HG02852 (cell line): ENCODE measurements around the gene AQP5.
A peak's percentile ranks its signal among the peaks of the same experiment; 100 is the strongest.

Source experiments
- ATAC-seq: cut with Tn5 transposase; IDR thresholded peaks from one replicate; pipeline ENCODE4 v1.9.1; 2021; ENCODE audit warnings: mild to moderate bottlenecking, moderate library complexity; ENCODE audit not compliant: unreplicated experiment

AQP5 gene

DNA sequence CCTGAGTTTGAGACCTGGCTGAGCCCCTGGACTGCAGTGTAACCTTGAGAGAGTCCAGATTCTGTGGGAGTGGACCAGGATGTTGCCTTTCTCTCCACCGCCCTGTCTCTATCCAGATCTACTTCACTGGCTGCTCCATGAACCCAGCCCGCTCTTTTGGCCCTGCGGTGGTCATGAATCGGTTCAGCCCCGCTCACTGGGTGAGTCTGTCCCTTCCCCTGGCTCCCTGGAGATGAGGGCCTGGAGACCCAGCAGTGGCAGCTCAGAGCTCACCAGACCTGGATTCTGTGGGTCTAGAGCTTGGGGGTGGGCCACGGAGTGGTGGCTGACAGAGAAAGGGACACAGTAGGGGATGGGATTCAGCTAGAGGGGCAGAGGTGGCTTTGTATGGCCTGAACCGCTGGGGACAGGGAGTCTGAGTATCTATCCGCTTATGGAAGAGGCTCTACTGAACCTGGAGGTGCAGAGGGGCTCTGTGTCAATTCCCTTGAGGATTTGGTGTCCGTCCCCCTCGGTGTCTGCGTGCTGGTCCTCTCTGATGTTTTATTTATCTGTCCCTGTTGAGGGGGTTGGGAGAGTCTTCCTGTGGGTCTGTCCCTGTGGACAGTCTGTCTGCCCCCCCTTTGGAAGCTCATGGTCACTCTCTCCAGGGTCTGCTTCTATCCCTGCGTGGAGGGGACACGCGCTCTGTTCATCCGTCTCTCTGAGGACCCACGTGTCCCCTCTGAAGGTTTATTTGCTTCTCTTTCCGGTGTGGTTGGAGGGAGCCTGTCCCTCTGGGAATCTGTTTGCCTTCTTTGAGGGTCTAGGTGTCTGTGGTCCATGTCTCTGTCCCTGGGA lies 2.5 kb downstream of the AQP5 start:
- no peak for ATAC-seq

DNA sequence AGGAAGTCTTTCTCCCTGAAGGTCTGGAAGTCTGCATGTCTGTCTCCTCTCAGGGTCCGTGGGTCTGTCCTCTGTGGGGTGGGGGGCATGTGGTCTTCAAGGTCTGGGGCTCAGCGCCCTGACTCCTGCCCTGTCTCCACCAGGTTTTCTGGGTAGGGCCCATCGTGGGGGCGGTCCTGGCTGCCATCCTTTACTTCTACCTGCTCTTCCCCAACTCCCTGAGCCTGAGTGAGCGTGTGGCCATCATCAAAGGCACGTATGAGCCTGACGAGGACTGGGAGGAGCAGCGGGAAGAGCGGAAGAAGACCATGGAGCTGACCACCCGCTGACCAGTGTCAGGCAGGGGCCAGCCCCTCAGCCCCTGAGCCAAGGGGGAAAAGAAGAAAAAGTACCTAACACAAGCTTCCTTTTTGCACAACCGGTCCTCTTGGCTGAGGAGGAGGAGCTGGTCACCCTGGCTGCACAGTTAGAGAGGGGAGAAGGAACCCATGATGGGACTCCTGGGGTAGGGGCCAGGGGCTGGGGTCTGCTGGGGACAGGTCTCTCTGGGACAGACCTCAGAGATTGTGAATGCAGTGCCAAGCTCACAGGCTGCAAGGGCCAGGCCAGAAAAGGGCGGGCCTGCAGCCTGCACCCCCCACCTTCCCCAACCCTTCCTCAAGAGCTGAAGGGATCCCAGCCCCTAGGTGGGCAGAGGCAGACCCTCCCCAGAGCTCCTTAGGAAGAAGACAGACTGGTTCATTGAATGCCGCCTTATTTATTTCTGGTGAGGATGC lies 3.4 kb downstream of the AQP5 start:
- ATAC-seq = no peak

DNA sequence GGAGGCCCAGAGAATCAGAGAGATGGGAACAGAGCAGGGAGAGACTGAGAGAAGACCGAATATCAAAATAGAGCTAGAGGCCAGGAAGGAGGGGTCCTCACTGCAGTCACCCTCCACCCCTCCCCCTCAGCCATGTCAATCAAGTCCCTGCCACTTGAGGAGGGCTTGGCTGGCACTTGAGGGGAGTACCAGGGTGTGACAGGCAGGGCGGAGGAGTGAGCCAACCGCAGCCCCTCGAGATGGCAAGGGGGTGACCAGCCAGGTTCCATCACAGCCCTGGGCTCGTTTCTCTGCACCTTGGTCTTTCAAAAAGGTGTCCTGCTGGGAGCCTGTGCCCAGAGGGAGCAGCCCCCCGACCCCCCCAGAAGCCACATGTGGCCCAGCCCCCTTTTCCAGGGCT lies 4.2 kb downstream of the AQP5 start:
- ATAC-seq = no peak

DNA sequence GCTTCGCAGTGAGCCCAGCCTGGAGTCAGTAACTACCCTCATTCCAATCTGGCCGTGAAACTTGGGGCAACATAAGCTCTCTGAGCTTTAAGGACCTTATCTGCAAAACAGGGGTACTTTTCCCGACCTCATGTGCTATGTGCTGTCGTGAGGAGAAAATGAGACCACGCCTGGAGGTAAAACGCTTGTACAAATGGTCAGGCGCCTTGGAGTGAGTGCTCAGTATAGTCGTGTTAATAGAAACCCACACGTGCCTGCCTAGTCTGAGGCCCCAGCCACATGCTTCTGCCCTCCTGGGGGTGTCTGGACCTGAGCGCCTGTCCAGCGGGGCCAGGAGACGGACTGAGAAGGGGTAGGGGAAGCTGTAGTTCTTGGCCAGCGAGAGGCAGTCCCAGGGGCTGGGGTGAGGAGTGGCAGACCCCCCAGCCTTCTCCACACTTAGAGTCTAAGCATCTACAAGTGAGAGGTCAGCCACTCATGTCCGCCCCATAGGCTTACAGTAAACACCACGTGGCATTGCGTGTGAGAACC lies 4.9 kb downstream of the AQP5 start:
- no peak for ATAC-seq

DNA sequence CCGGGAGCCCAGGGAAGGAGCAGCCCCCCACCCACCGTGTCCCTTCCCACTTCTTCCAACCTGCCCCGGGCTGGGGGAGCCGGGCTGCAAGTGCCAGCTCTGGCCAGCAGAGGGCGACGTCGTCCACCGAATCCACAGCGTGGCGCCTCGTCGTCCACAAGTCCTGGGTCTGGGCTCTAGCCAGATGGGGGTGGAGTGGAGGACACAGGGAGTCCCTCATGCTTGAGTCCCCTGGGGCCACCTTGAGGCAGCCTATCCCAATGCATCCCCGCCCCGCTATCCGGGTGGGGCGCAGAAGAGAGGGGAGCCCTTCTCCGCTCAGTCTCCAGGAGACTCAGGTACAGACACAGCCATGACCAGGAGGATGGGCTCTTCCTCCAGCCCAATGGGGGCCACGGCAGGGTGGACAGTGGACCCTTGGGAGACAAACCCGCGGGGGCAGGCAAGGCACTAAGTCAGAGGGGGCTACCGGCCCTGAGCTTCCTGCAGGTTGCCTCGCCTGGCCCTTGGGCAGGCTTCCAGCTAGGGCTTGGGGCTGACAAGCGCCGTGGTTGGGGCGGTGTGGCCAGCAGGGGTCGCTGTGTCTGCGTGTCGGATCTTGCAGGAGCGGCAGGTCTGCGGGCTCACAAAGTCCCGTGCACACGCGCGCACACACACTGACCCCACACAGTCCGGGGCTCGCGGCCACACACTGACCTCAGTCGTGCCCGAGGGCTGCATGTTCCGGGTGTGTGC lies 5.5 kb downstream of the AQP5 start:
- peak; percentile 72 for ATAC-seq

DNA sequence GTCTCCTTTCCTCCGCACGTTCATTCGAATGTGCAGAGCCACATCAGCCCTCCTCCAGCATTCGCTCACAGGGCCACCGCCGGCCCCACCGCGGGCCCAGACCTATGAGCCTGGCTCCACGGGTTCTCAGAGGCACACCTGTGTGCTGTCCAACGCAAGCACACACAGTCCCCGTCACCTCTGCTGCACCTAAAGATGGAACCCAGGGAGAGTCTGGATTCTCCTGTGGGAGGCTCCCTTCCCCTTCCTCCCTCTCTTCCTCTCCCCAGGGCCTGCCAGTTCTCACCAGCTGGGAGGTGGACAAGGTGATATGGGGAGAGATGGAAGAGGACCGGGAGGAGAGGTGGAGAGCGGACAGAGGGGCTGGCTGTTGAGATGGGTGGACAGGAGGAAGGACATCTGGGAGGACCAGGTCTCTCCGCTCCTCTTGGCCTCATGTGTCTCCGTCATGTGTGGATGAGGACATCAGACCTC lies 6.1 kb downstream of the AQP5 start:
- ATAC-seq = no peak

DNA sequence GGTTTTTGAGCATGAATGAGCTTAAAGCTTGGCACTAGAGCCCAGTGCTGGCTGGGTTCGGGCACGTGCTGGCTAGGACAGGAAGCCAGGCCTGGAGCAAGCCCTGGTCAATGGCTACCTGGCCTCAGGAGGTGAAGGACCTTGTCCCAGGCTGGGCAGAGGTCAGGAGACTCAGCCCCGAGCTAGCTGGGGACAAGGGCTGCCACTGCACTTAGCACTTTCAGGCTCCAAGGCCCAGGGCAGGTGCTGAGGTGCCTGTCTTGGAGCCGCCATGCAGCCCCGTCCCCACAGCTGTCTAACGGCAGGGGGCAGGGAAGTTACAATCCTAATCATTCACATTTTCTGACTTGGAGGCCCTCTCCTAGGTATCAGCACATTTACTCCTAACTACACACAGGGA lies 6.8 kb downstream of the AQP5 start:
- no peak for ATAC-seq

DNA sequence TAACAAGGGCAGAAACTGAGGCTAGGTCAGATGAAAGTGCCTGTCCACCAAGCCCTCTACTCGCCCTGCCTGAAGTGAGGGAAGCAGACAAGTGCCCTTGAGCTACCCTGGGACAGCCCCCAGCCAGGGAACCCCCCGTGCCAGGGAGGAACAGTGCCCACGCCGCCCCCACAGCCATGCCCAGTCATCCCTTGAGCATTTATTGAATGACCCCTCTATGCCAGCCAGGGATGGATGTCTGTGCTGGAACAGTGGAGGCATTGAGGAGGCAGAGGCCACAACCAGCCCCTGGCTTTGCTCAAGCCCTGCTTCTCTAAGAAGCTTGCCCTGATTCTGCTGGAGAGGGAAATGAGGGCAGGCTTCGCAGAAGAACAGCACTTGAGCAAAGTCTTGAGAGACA lies 7.4 kb downstream of the AQP5 start:
- no peak for ATAC-seq

DNA sequence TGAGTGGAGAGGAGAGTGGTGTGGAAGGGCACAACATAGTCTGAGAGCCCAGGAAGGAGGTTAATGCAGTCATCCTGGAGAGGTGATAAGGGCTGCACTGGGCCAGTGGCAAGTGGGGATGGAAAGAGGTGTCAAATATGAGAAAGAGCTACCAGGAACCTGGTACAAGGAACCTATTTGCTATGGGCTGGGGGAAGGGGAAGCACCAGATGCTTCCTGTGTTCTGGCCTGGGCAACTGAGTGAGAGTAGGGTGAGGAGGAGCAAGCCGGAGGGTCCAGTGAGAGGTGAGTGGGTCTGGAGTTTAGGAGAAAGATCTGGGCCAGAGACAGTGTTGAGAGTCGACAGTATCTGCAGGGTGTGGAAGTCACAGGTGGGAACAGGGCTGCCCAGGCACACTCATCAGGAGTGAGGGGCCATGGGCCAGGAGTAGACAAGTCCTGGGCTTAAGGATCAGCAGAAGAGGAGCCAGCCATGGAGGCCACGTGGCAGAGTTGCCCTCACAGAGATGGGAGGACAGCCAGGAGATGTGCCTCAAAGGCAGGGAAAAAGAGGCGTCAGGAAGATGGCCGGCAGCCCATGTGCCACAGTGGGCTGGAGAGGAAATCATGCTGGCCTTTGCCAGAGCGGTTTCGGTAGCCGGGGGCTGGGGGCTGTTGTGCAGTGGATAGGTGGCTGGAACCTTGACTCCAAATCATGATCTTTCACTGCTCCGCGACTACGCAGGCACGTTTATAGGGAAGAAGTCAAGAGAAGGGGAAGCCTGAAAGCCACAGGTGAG lies 8.2 kb downstream of the AQP5 start:
- ATAC-seq = no peak

DNA sequence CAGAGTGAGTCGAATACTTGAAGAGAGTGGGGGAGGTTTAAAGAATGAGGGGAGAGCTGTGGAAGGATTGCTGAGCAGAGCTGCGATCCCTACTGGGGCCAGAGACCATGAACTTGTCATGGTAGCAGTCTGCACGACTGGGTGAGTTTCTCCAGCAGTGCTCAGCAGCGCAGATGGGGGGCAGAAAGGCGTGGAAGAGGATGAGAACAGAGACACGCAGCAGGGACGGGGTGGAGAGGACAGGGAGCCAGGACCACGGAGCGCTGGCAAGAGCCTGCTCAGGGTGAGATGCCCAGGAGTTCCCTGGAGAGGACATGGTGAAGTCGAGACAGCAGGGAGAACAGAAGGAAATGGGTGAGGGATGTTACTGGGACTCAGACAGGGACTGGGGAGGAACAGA lies 9.0 kb downstream of the AQP5 start:
- ATAC-seq = no peak

DNA sequence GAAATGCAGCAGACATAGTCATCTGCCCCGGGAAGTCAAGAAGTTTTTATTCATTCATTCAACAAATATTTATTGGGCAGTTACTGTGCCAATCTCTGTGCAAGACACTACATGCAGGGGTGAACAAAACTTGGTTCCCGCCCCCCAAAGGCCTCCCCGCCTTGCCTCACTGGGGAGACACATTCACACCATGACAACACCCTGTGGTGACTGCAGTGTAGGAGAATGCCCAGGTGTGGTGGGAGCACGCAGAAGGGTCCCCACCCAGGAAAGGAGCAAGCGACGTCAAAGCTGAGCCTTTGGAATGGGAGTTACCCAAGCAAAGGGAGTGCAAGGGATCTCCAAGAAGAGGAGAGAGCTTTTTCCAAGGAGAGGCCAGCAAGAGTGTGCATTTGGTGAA lies 9.5 kb downstream of the AQP5 start:
- ATAC-seq = no peak

DNA sequence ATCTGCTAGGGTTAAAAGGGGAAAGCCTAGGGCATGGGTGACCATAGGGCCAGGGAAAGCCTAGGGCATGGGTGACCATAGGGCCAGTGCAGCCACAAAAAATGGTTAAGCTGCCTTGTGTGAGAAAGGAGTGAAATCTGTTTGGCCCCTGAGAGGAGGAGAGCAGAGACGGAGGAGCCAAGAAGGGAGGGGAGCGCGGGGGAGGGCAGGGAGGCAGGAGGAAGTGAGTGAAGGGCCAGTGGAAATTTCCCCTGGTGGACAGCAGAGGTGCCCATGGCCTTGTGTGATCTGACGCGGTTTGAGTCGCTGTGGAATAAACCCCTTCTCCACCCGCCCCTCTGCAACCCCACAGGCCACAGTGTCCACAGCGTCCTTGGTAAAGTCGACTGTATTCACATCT lies 10.5 kb downstream of the AQP5 start:
- no peak for ATAC-seq

DNA sequence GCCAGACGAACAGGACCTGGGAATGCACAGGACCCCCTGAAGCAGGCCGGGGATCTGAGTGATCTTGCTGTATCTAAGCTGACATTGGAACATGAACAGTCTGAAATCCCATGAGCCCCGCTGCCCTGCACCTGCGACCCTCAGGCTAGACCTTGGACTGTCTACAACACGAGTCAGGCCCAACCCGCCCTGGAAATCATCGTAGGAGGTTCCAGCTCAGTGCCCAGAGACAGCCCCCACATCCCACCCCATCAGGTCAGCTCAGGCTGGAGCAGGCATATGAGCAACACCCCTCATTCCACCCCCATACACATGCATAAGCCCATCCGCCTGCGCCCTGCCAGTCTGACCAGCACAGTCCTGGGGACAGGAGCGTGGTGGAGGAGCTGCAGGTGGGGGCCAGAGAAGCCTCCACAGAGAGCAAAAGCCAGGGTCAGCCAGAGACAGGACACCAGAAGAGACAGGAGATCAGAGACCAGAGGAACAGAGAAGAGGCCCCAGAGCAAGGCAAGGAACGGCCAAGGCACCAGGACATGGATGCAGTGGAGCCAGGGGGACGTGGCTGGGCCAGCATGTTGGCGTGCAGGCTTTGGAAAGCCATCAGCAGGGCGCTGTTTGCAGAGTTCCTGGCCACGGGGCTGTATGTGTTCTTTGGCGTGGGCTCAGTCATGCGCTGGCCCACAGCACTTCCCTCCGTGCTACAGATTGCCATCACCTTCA lies 11.1 kb downstream of the AQP5 start, which contains the start of gene AQP6:
AQP6 (plus strand) TSS at position 307 of the 720 bp plus-strand sequence; CDS start at position 534, 227 bp downstream.
- no peak for ATAC-seq

DNA sequence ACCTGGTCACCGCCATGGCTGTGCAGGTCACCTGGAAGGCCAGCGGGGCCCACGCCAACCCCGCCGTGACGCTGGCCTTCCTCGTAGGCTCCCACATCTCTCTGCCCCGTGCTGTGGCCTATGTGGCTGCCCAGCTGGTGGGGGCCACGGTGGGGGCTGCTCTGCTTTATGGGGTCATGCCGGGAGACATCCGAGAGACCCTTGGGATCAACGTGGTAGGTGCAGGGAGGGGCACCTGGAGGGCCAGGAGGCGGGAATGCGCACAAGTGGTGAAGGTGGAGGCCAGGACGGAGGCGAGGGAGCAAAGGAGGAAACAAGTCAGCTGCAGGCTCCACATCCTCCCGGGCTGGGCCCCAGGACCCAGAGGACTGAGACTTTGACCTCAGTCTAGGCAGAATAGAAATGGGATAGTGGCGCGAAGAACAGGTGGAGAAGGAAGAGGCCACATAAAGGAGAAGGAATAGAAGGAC lies 11.7 kb downstream of the AQP5 start:
- no peak for ATAC-seq

DNA sequence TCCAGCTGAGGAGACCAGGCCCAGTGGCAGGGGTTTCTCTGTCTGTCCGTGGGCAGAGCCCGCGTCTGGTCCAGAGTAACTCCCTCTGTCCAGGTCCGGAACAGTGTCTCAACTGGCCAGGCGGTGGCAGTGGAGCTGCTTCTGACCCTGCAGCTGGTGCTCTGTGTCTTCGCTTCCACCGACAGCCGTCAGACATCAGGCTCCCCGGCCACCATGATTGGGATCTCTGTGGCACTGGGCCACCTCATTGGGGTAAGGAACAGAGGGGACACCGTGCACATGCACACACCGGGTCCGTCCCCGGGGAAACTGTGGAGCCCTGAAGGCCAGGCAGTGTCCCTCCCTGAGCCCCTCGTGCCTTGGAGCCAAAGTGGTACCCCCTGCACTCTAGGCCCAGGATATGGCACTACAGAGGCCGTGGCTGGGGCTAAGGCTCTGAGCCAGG lies 12.6 kb downstream of the AQP5 start:
- ATAC-seq = no peak

DNA sequence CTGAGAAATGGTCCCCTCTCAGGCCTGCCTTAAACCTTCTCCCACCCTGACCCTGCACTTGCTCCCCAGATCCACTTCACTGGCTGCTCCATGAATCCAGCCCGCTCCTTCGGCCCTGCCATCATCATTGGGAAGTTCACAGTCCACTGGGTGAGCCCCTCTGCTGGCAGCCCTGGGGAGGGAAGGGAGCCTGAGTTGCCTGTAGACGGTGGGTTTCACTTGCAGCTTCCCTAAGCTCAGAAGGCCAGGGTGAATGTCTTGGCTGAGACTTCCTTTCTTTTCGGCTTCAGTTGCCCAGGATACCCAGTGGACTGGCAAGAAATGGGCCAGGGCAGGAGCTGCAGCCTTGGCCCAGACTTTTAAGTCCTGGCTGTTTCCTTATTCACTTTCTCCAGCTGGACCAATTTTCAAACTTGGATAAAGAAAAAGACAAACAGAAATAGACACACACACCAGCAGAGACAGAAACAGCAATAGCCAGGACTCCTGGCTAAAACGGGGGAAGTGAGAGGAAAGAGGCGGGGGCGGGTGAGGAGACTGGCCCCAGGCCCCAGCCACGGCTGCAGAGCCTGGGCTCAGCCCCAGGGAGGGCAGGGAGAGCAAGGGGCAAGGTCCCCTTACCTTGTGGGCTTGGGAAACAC lies 13.1 kb downstream of the AQP5 start:
- ATAC-seq = no peak

DNA sequence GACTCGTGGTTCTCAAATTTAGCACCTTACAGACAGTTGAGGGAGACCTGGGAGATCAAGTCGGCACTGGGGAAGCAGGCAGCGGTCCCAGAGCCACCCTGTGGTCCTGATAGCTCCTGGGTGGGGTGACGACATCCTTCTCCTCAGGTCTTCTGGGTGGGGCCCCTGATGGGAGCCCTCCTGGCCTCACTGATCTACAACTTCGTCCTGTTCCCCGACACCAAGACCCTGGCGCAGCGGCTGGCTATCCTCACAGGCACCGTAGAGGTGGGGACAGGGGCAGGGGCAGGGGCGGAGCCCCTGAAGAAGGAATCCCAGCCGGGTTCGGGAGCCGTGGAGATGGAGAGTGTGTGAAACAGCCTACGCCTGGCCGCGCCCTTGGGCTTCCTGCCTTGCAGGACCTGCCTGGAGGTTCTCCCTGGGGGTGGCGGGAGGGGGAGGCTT lies 13.7 kb downstream of the AQP5 start:
- ATAC-seq = no peak

DNA sequence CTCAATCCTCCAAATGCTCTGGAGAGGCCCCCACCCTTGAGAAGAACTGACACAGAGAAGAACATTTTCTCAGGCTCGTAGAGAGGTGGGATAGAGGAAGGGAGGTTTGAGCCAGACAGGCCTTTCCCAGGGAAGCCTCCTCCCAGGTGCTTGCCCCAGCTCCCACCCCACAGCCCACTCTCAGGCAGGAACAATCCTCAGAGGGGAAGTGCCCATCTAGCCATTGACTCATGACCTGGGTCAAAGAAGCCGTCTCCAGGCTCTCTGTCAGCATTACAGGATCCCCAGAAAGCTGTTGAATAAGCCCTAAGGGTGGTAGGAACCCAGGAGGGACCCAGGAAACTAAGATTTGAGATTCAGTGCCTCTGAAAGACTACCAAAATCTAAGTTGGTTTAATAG lies 14.9 kb downstream of the AQP5 start:
- no peak for ATAC-seq

DNA sequence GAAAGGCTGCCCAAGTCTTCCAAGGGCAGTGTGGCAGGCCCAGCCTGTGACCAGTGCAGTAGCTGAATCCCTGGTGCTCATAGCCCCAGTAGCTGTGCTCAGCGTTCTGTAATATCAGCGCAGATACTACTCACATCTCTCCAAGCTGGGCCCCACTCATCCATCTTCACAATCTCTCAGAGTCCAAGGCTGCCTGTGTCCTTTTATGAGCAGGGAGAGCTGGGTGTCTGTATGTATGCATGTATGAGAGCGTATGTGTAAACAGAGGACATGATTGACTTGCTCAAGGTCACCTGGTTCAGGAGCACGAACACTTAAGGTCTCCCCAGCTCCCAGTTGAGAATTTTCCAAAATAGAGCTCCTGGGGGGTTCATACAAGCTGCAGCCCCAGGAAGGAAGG lies 16.5 kb downstream of the AQP5 start:
- no peak for ATAC-seq
